HG03432 (cell line): Measurements from ENCODE around the gene AMN1.
"Not testable (repeated sequence)": the region's sequence is repeated elsewhere in the genome, so short reads cannot be mapped to it uniquely, and the experiment has no call there.

Experiments
- ATAC-seq: cut with Tn5 transposase; IDR thresholded peaks from one replicate; pipeline ENCODE4 v1.9.1; 2021; ENCODE audit warnings: mild to moderate bottlenecking, moderate library complexity; ENCODE audit not compliant: unreplicated experiment

The AMN1 gene

DNA sequence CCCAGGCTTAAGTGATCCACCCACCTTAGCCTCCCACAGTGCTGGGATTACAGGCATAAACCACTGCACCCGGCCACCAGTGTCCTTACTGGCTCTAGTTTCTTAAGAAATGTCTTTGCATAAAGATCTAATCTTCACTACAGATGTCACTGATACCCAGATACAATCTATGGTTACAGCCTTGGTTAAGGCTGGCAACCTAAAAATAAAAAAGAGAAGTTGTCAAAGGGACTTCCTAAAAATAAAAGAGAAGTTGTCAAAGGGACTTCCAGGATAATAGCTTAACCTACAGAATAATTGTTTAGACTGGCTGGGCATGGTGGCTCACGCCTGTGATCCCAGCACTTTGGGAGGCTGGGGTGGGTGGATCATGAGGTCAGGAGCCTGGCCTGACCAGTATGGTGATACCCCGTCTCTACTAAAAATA lies 41.7 kb downstream of the AMN1 start:
- ATAC-seq, result no peak

DNA sequence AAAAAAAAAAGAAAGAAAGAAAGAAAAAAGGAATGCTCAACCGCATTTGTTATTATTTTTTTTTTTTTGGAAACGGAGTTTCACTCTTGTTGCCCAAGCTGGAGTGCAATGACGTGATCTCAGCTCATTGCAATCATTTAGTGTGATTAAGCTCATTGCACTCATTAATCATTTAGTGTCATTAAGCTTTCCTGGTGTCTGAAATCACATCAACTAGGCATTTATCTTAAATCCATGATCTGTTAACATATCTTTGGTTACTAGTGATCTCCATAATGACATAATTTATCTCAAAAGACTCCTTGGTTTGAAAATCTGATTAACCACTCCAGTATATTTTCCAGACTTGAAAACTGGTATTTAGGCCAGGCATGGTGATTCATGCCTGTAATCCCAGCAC lies 43.0 kb downstream of the AMN1 start:
- no peak for ATAC-seq

DNA sequence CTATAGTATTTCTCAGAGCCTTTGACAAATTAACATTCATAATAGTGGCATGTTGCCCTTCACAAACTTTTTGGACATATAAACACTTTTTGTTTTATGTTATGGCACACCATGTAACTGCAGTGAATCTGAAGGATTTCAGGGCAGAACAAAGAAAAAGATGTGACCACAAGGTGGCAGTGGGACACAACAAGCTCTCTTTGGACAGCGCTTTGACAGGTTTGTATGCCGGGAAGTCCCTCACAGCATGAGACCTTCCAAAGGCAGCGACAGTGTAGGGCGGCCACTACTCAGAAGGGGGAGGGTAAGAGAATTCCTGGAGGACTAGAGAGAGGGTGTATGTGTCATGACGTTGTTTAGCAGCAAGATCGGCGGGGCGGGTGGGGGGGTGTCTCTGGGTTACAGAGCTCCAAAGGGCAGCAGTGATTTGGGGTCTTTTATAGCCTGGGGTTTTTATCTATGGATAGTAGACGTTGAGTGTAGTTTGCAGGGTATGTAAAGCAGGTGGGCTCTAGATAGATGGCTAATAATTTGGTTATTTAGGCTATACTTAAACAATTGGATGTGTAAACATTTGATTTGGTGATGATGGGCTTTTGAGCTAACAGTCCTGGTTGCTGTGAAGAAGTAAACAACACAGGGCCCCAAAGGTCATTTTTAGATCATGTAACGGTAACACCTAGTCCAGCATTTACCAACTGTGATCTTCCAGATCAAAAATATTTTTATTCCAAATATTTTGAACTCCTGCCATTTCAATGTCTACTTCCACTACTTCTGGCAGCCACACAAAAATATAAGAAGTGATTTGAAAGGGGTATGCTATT lies 46.5 kb downstream of the AMN1 start:
- ATAC-seq, result peak; percentile 89

DNA sequence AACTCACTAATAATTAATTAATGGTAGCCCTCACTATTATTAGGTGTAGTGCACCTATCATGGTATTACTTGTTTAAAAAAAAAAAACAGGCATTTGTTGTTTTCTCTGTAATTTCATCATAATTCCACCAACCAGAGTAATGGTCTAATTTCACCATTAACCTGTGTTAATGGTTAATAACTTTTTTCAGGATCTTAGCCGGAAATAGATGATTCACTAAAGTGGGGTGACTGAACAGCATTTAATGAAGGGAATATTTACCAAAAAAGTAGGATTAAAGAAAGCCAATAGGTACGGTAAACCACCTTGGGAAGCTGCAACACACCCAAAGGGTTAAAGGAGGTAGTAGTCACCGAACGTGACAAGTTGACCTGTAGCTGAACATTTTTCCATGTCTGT lies 56.3 kb downstream of the AMN1 start:
- ATAC-seq, result no peak

GRCh38 chr12:31669582-31669981 lies 59.2 kb downstream of the AMN1 start:
- not testable (repeated sequence) for ATAC-seq

DNA sequence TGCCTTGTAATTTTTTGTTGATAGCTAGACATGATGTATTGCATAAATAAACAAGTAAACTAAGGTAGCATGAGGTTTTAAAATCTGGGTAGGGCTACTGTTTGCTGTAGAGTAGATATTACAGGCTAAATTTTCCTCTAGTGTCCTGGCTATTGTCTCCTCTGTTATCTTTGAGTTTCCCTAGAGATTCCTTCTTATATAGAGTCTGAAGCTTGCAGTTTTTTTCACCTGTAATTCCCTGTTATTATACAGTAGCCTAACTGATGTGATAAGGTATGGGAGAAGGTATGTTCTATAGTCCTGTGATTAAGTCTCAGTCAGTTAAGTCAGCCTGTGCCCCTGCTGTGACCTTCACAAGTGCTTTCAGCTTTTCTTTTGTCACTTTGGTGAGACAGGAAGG lies 59.8 kb downstream of the AMN1 start:
- no peak for ATAC-seq

- no peak for ATAC-seq
Measured at GRCh38 chr12:31664038-31664437, 64.8 kb downstream of the AMN1 start.

DNA sequence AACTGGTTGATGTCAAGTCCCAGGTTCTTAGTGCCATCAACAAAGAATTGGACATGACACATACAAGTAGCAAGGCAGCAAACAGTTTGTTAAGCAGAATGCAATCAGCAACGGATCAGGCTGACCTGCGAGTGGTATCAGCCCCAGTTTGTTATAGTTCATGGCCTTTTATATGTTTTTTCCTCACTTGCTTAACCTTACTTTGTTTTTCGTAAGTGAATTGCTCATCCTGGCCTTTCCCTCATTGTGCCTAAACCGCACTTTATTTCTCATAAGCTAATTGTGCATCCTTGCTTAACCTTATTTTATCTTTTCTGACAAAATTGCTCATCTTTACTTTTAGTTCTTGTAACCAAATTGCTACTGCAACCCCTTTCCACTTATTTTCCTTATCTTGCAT lies 65.2 kb downstream of the AMN1 start:
- ATAC-seq, result no peak

DNA sequence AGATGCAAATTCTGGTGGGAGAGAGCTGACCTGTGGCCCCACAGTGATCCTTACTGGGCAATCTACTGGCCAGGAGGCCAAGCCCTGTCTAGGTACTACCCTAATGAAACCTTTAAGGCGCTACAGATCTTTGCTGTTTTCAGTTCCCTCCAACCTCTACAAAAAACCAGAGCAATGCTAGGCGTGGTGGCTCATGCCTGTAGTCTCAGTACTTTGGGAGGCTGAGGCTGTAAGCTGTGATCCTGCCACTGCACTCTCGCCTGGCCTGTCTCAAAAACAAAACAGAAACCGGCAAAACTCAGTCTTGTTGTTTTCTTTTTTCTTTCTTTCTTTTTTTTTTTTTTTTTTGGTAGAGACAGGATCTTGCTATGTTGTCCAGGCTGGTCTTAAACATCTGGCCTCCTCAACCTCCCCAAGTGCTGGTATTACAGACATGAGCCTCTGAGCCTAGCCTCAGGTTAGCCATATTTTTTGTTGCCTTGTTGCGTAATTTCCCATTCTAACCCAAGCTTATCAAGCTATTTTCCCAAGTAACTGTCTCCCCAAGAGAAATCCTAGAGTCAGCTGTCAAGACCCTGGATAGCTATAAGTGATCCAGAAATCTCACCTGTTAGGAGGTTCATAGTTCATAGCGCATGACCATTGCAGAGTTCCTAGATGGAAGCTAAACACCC lies 66.5 kb downstream of the AMN1 start:
- no peak for ATAC-seq

DNA sequence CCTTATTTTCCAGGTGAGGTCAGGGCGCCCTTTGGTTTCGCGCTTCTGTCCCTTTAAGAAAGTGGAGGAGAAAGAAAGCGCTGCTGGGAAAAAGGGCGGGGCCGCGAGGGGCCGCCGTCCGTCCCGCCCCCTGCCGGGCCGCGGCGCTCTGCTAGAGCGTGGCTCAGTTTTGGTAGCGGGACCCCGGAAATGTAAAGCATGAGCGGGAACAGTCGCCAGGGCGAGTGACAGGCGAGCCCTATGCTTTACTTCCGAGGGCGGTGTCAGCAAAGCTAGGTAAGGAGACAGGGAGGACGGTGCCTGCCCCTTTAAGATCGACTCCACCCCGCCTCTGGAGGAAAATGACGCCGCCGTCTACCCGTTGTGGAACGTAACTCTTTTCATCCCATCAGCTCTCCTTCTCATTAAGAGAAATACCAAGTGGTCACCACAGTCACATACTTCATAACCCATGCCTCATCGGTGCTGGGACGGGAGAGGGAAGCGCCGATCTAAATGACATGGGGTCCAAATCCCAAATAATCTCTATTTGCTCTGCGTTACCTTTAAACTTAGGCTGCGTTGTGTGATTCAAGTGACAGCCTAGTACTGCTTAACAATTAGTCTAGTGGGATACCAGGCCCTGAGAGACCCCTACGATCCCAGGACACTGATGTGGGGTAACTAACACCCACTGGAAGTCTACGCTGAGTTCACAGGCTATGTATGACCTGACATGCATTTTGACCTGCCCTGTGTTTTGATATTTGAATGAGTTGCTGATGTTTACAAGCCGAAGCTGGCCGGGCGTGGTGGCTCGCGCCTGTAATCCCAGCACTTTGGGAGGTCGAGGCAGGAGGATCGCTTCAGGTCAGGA lies 69.5 kb downstream of the AMN1 start, which contains the start of gene ETFBKMT:
Gene ETFBKMT, plus strand, starts transcription at position 602 of the 856 bp plus-strand sequence. CDS start 2,266 bp downstream, outside the sequence.
- peak; percentile 99 for ATAC-seq

DNA sequence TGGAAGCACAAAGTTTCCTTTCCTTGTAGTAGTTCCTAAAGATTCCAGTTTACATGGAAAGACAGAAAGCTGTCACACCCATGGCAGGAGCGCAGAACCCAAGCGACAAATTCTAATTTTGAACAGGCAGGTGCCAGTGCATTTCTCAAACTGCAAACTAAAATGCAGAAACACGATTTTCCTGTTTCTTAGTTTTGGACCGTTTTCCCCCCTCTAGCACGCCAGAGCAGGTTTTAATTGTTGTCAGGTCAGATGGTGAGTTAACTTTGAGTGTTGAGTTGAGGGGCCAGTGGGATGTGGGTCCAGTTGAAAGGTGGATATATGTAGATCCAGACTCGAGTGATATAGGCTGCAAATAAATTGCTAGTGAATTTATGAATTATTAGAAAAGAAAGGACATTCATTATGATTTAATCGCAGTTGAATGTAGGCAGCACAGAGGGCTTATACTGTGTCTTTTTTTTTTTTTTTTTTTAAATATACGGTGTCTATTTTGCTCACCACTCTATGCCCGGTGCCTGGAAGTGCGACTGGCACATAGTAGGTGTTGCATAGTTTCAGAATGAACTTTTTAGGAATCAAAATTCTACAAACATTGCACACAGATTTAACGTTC lies 70.2 kb downstream of the AMN1 start:
- ATAC-seq, result peak; percentile 5

GRCh38 chr12:31655792-31656191 lies 73.0 kb downstream of the AMN1 start:
- no peak for ATAC-seq

- no peak for ATAC-seq
Measured at GRCh38 chr12:31655208-31655607, 73.6 kb downstream of the AMN1 start.

- no peak for ATAC-seq
Measured at GRCh38 chr12:31651893-31652521, 76.8 kb downstream of the AMN1 start.

GRCh38 chr12:31650918-31651317 lies 77.9 kb downstream of the AMN1 start:
- no peak for ATAC-seq

GRCh38 chr12:31647086-31647491 lies 81.7 kb downstream of the AMN1 start:
- no peak for ATAC-seq

GRCh38 chr12:31645924-31646323 lies 82.9 kb downstream of the AMN1 start:
- ATAC-seq, result no peak

- ATAC-seq, result no peak
Measured at GRCh38 chr12:31644536-31644935, 84.3 kb downstream of the AMN1 start.

GRCh38 chr12:31641509-31642090 lies 87.2 kb downstream of the AMN1 start:
- no peak for ATAC-seq

- ATAC-seq, result no peak
Measured at GRCh38 chr12:31634620-31635019, 94.2 kb downstream of the AMN1 start.
